Measurements from ENCODE around the gene SMC1A. TPM values are rescaled to one million over a fixed set of nuclear protein-coding genes. Genes with fewer than 3 reads are reported as not detected.

Gene SMC1A
- total RNA-seq, 1 experiment from 2014 or later, result 15.7 TPM

Small RNAs within 50 kb of the gene (small RNA-seq; reads per million reads assigned to genes)
- gene AC245102.2 (not detected), gene MIR6857 (not detected), gene RF00019 (not detected), gene VTRNA3-1P (not detected)

Other genes starting within 250 kb of the SMC1A start
- 52.9 and 104 TPM in 2 replicates for gene KDM5C, start 197.4 kb downstream of the SMC1A start, total RNA-seq (2014; rRNA removed; shearing (Covaris generic); ENCODE audit: low replicate concordance)
- 0.07 TPM in 1 of 2 replicates, not detected in the other for gene IQSEC2, start 141.1 kb downstream of the SMC1A start, total RNA-seq (2014; rRNA removed; shearing (Covaris generic); ENCODE audit: low replicate concordance)
- gene RIBC1, start 219 bp upstream of the SMC1A start, total RNA-seq (2014; rRNA removed; shearing (Covaris generic); ENCODE audit: low replicate concordance), result 0.40 and 0.89 TPM in 2 replicates
- 115 and 158 TPM in 2 replicates for gene HSD17B10, start 11.7 kb upstream of the SMC1A start, total RNA-seq (2014; rRNA removed; shearing (Covaris generic); ENCODE audit: low replicate concordance)

All from Karpas-422 (cell line).